GM18505 (cell line): Measurements from ENCODE around the gene MAPKAPK3.

Source experiments
- ATAC-seq: cut with Tn5 transposase; IDR thresholded peaks from one replicate; pipeline ENCODE4 v1.9.1; 2021; ENCODE audit not compliant: unreplicated experiment
- POLR2A ChIP-seq: IDR thresholded peaks from 4 replicates; pipeline ENCODE4 v1.6.1; 2011; ENCODE audit warnings: borderline replicate concordance; ENCODE audit not compliant: insufficient read depth, insufficient read length; ENCODE audit errors: extremely low read depth

The MAPKAPK3 gene

GRCh38 chr3:50617096-50617791, at the start of gene MAPKAPK3:
MAPKAPK3 (plus strand) TSS chr3:50617151; CDS start chr3:50617566, 415 bp downstream.
- peak; percentile 62 for TF ChIP-seq POLR2A
- peak; percentile 24 for ATAC-seq

GRCh38 chr3:50567386-50568167, 49.4 kb upstream of the MAPKAPK3 start, which contains the start of gene C3orf18:
C3orf18 (minus strand) TSS chr3:50567747; CDS start chr3:50565699, 2,048 bp downstream.
- peak; percentile 64 for ATAC-seq

GRCh38 chr3:50568947-50569749, 47.8 kb upstream of the MAPKAPK3 start, which contains the start of gene HEMK1:
HEMK1 (plus strand) TSS chr3:50569522; CDS start chr3:50571105, 1,583 bp downstream.
- ATAC-seq: peak; percentile 58
- peak; percentile 63 for TF ChIP-seq POLR2A

More at GRCh38 chr3:50567386-50568167, 49.4 kb upstream of the MAPKAPK3 start, which contains the start of gene C3orf18:
- TF ChIP-seq POLR2A: peak; percentile 65

GRCh38 chr3:50570508-50571279, 46.3 kb upstream of the MAPKAPK3 start:
- no peak for ATAC-seq
- TF ChIP-seq POLR2A: no peak

- ATAC-seq: no peak
- no peak for TF ChIP-seq POLR2A
Observed at GRCh38 chr3:50571486-50571885, 45.5 kb upstream of the MAPKAPK3 start.

- TF ChIP-seq POLR2A: no peak
- no peak for ATAC-seq
Observed at GRCh38 chr3:50572158-50572557, 44.8 kb upstream of the MAPKAPK3 start.

- ATAC-seq: no peak
- no peak for TF ChIP-seq POLR2A
Observed at GRCh38 chr3:50572801-50573371, 44.1 kb upstream of the MAPKAPK3 start.

- TF ChIP-seq POLR2A: no peak
- ATAC-seq: no peak
Observed at GRCh38 chr3:50573566-50574443, 43.1 kb upstream of the MAPKAPK3 start.

- ATAC-seq: no peak
- TF ChIP-seq POLR2A: no peak
Observed at GRCh38 chr3:50574444-50574831, 42.5 kb upstream of the MAPKAPK3 start.

- no peak for TF ChIP-seq POLR2A
- no peak for ATAC-seq
Observed at GRCh38 chr3:50575372-50575771, 41.6 kb upstream of the MAPKAPK3 start.

GRCh38 chr3:50577348-50577747, 39.6 kb upstream of the MAPKAPK3 start:
- TF ChIP-seq POLR2A: no peak
- no peak for ATAC-seq
